Putamen (tissue), 1 donor: ENCODE data around the gene LRRC56.
A peak's percentile ranks its signal among the peaks of the same experiment; 100 is the strongest.
"Not testable (repeated sequence)": the region's sequence is repeated elsewhere in the genome, so short reads cannot be mapped to it uniquely, and the experiment has no call there.

Experiments
- DNase-seq: peaks from one replicate; pipeline ENCODE4 v3.0.0-alpha.2; 2016; ENCODE audit warnings: low spot score

Gene LRRC56

GRCh38 chr11:559712-560304, 22.5 kb downstream of the LRRC56 start:
- no peak for DNase-seq

- peak; percentile 85 for DNase-seq
These were observed 23.2 kb downstream of the LRRC56 start, which contains the start of the genes LMNTD2 and RASSF7 for GRCh38 chr11:560305-561147. Gene LMNTD2 (minus strand): TSS chr11:560738. CDS start chr11:560716, 22 bp downstream. Gene RASSF7 (plus strand): TSS chr11:560970. CDS start chr11:561769, 799 bp downstream.

- no peak for DNase-seq
These were observed 24.0 kb downstream of the LRRC56 start for GRCh38 chr11:561148-562003.

- DNase-seq, result no peak
These were observed 24.8 kb downstream of the LRRC56 start for GRCh38 chr11:562046-562645.

- no peak for DNase-seq
These were observed 25.9 kb downstream of the LRRC56 start for GRCh38 chr11:563066-563811.

- no peak for DNase-seq
These were observed 26.7 kb downstream of the LRRC56 start for GRCh38 chr11:563812-564578.

GRCh38 chr11:565921-566509, 28.7 kb downstream of the LRRC56 start:
- no peak for DNase-seq

GRCh38 chr11:567011-567628, 29.8 kb downstream of the LRRC56 start:
- DNase-seq, result no peak

- DNase-seq, result no peak
These were observed 30.4 kb downstream of the LRRC56 start for GRCh38 chr11:567629-568292.

GRCh38 chr11:568306-569157, 31.2 kb downstream of the LRRC56 start:
- DNase-seq, result peak; percentile 89

GRCh38 chr11:569158-569885, 32.0 kb downstream of the LRRC56 start:
- DNase-seq, result no peak

- no peak for DNase-seq
These were observed 34.5 kb downstream of the LRRC56 start for GRCh38 chr11:571802-572185.

GRCh38 chr11:573146-573759, 35.9 kb downstream of the LRRC56 start:
- no peak for DNase-seq

- not testable (repeated sequence) for DNase-seq
These were observed 36.8 kb downstream of the LRRC56 start for GRCh38 chr11:574031-574570.

GRCh38 chr11:574632-575312, 37.4 kb downstream of the LRRC56 start:
- no peak for DNase-seq
